Activated T-cell treated with anti-CD3 and anti-CD28 coated beads, Interleukin-2, amount 50 U/mL, for 24 hours (primary cell): Measurements from ENCODE around the gene EVX2.

Experiments
- DNase-seq: peaks from one replicate; pipeline ENCODE4 v3.0.0-alpha.2; 2020
- H3K27ac Mint-ChIP-seq: 2 replicates; pipeline ENCODE4 v1.8.0; 2020; ENCODE audit warnings: mild to moderate bottlenecking, mixed read lengths
- H3K27me3 Mint-ChIP-seq: 2 replicates; pipeline ENCODE4 v1.8.0; 2020; ENCODE audit warnings: mixed read lengths
- H3K36me3 Mint-ChIP-seq: 2 replicates; pipeline ENCODE4 v1.8.0; 2020; ENCODE audit warnings: low read depth, mixed read lengths
- H3K4me1 Mint-ChIP-seq: 2 replicates; pipeline ENCODE4 v1.8.0; 2020; ENCODE audit warnings: low read depth, mixed read lengths
- H3K4me3 Mint-ChIP-seq: 2 replicates; pipeline ENCODE4 v1.8.0; 2020; ENCODE audit warnings: mild to moderate bottlenecking, moderate library complexity, mixed read lengths
- H3K9me3 Mint-ChIP-seq: 2 replicates; pipeline ENCODE4 v1.8.0; 2020; ENCODE audit warnings: mixed read lengths

EVX2 gene

DNA sequence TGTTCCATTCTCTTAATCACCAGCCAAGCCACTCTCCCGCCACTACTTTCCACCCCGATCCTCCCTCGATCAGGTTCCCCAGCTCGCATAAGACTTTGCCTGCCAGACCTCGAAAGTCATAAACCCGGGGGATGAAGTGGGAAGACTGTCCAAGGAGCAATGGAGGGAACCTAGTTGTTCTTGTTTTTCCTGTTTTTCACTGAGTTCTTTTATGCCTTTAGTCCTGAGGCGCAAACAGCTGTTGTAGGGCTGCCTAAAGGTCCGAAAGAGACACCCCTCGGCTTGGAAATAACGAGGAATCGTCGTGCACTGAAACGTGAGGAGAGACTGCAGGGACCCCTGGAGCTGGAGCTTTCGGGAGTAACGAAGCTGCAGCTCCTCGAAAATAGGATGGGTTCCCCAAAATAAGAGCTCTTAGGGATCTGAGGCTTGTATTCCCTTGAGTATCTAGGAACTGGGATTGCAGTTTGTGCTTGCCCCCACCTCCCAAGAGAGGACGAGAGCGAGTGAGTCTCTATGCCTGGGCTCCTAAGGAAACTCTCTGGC, 14.1 kb upstream of the EVX2 start:
- Mint-ChIP-seq H3K4me1 (peaks cover 30% of the 10 kb centered on the region), H3K27ac (no peak overlapping the region), H3K27me3 (peaks cover 97% of the 10 kb centered on the region), H3K36me3 (no peaks in the 10 kb centered on the region), H3K9me3 (peaks cover 4% of the 10 kb centered on the region), H3K4me3 (peak overlapping the region; percentile 62)
- no peak for DNase-seq

DNA sequence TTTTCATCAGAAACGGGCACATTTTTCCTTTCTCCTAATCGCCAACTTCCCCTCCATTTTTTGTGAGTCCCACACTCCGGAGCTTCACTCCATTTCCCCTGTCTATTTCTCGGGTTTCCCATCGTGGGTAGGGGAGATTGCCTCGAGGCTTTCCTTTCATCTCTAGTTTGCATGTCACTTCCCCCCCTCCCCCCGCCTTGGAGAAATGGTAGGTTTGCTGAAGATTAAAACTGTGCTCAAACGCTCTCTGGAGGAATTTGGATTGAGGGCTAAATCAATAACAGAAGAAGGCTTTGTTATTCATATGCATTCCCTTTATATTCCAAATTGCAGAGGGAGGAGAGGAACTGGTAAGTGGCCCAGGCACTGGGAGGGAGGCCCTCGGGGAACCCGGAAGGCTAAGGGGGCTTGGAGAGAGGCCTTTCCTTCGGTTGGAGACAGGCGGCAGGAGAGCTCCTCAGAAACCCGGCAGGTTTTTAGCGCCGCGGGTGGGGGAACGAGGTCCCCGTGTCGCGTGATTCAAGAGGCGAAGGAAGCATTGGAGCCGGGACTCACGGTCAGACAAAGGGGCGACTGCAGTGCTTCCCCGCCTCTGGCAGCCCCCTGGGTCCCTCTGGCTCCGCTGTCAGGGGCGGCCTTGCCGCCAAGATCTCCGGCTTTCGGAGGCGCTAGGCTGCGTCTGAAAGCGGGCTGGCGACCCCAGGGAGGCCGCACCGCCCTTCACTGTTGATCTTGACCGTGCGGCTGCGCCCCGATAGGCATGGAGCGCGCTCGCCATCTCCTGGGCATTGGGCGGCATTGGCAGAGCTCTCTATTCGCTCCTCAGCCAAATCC, 13.4 kb upstream of the EVX2 start:
- peaks cover 91% of the 10 kb centered on the region for H3K27me3 Mint-ChIP-seq
- H3K4me3 Mint-ChIP-seq, result peak overlapping the region; percentile 62
- peaks cover 30% of the 10 kb centered on the region for H3K4me1 Mint-ChIP-seq
- peaks cover 4% of the 10 kb centered on the region for H3K9me3 Mint-ChIP-seq
- DNase-seq, result peak; percentile 76
- no peaks in the 10 kb centered on the region for H3K36me3 Mint-ChIP-seq
- H3K27ac Mint-ChIP-seq, result no peak overlapping the region

DNA sequence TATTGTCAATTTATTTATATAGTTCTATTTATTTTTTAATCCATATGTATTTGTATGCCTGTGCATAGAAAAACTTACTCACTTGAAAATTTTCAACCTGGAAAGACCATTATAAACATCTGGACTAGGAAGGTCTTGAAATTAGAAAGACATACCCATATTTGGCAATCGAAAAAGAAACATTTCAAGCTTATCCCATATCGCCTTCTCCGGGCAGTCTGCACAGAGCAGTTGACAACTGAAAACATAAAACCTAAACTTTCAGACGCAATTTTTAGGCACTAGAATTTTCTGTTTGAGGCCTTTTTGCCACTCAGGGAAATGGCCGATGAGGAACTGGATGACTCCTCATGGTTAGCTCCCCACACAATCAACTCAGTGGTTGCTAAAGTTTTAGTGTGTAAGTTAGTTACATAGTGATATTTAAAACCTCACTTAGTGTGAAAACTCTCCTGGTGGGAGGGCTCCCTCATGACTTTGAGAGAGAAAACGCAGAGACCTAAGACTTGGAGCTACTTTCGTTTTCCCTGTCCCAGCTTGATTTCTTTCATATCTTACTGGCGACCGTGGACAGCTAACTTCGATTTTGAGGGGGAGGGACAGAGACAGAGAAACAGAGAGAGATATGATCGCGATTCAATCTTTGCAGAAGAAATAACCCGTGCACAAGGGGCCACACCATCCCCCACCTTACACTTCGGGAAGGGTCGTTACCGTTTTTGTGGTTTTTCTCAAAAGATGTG, 12.7 kb upstream of the EVX2 start:
- Mint-ChIP-seq H3K4me1 (peaks cover 36% of the 10 kb centered on the region), H3K36me3 (no peaks in the 10 kb centered on the region), H3K4me3 (peak overlapping the region; percentile 62), H3K27ac (no peak overlapping the region), H3K27me3 (peaks cover 91% of the 10 kb centered on the region), H3K9me3 (peaks cover 4% of the 10 kb centered on the region)
- DNase-seq, result no peak

DNA sequence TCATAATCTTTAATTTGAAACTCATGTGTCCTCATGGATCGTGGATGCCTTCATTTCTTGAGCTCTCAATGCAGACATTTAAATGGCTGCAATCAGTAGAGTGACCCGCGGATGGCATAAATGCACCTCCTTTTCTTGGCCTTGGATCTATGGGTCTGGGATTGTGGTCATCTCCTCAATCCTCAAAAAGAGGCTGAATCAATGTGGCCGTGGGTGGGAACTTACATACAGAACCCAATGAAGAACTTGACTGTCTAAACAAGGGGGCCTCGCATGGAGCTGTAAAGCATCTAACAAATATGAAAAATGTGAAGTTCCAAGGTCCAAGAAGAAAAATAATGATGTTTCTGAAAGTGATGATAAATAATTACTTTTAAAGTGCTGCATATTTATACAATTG, 11.7 kb upstream of the EVX2 start:
- Mint-ChIP-seq H3K36me3 (no peaks in the 10 kb centered on the region), H3K9me3 (peaks cover 8% of the 10 kb centered on the region), H3K27me3 (peaks cover 91% of the 10 kb centered on the region), H3K4me1 (peaks cover 36% of the 10 kb centered on the region), H3K27ac (no peak overlapping the region), H3K4me3 (no peak overlapping the region)
- no peak for DNase-seq

DNA sequence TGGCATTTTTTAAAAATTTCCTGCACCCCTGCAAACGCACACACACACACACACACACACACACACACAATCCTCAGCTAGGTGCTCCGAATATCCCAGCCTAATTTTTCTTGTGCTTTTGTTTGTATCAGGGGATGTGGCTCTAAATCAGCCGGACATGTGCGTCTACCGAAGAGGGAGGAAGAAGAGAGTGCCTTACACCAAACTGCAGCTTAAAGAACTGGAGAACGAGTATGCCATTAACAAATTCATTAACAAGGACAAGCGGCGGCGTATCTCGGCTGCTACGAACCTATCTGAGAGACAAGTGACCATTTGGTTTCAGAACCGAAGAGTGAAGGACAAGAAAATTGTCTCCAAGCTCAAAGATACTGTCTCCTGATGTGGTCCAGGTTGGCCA, 10.6 kb upstream of the EVX2 start:
- Mint-ChIP-seq H3K27me3 (peaks cover 93% of the 10 kb centered on the region), H3K4me3 (no peak overlapping the region), H3K9me3 (peaks cover 8% of the 10 kb centered on the region), H3K27ac (no peak overlapping the region), H3K4me1 (peaks cover 36% of the 10 kb centered on the region), H3K36me3 (no peaks in the 10 kb centered on the region)
- peak; percentile 27 for DNase-seq

DNA sequence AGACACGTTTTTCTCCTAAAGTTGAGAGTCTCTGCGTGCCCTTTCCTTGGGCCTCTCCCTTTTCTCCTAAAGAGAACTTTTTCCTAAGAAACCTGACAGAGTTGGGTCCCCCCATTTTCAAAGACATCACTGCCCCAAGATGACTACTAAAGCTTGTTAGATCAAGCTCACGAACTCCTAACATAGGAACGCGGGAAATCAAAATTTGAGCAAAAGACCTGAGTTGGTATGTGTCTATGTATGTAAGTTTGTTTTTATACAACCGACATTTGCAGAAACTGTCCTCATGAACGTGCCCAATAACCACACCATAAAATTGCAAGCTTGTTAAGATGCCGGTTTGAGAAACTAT, 10.1 kb upstream of the EVX2 start:
- no peak for DNase-seq
- H3K36me3 Mint-ChIP-seq, result no peaks in the 10 kb centered on the region
- H3K9me3 Mint-ChIP-seq, result peaks cover 8% of the 10 kb centered on the region
- H3K27ac Mint-ChIP-seq, result peak overlapping the region; percentile 60
- H3K4me3 Mint-ChIP-seq, result no peak overlapping the region
- H3K4me1 Mint-ChIP-seq, result peaks cover 36% of the 10 kb centered on the region
- H3K27me3 Mint-ChIP-seq, result peaks cover 93% of the 10 kb centered on the region

DNA sequence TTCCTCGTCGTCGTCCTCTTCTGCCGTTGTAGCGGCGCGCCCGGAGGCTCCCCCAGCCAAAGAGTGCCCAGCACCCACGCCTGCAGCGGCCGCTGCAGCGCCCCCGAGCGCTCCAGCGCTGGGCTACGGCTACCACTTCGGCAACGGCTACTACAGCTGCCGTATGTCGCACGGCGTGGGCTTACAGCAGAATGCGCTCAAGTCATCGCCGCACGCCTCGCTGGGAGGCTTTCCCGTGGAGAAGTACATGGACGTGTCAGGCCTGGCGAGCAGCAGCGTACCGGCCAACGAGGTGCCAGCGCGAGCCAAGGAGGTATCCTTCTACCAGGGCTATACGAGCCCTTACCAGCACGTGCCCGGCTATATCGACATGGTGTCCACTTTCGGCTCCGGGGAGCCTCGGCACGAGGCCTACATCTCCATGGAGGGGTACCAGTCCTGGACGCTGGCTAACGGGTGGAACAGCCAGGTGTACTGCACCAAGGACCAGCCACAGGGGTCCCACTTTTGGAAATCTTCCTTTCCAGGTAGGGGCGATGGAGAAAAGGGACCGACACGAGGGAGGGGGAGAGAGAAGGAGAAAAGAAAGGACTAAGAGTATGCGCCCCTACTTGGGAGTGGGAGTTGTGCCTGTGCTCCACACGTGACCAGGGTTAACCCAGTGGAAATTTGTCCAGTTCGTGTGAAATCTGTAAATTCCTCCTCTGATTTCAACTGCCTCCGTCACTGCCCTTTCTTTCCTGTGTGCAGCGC, 9.6 kb upstream of the EVX2 start:
- peaks cover 8% of the 10 kb centered on the region for H3K9me3 Mint-ChIP-seq

DNA sequence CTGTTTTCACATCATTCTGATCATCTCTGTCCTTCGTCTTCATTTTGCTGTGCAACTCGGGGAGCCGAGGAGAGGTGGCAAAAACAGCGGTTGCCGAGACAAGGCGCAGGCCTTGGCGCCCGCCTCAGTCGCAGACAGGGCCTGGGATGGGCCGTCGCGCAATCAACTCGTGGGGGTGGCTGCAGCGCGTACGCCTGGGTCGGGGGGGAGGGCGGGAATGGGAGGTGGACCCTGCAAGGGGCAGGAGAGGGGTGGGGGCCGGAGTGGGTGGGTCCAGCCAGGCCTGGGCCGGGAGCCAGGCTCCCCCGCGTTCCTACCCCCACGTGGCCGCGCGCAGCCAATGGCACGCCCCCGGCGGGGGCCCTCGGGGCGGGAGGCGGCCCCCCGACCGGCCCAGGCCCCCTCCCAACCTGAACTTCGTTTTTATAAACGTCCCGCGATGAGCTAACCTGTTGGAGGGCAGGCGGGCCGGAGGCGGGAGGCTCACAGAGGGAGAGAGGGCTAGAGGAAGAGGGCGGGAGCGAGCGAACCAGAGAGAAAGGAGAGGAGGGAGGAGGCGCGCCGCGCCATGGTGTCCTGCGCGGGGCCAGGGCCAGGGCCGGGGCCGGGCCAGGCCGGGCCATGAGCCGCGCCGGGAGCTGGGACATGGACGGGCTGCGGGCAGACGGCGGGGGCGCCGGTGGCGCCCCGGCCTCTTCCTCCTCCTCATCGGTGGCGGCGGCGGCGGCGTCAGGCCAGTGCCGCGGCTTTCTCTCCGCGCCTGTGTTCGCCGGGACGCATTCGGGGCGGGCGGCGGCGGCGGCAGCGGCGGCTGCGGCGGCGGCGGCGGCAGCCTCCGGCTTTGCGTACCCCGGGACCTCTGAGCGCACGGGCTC, 8.7 kb upstream of the EVX2 start, which contains the start of gene HOXD13:
Gene HOXD13 (plus strand): TSS at position 452 of the 875 bp plus-strand sequence. CDS start 170 bp downstream, at position 622.
- peaks cover 34% of the 10 kb centered on the region for H3K4me1 Mint-ChIP-seq
- H3K27me3 Mint-ChIP-seq, result peaks cover 93% of the 10 kb centered on the region
- no peaks in the 10 kb centered on the region for H3K36me3 Mint-ChIP-seq
- peak within 1 kb of the TSS; percentile 67 for H3K27ac Mint-ChIP-seq
- H3K4me3 Mint-ChIP-seq, result peak within 1 kb of the TSS; percentile 26
- peaks cover 8% of the 10 kb centered on the region for H3K9me3 Mint-ChIP-seq
- DNase-seq, result peak; percentile 35

More for the DNA sequence above, 9.6 kb upstream of the EVX2 start:
- peak; percentile 35 for DNase-seq
- H3K36me3 Mint-ChIP-seq, result no peaks in the 10 kb centered on the region
- peaks cover 38% of the 10 kb centered on the region for H3K4me1 Mint-ChIP-seq
- peak overlapping the region; percentile 18 for H3K4me3 Mint-ChIP-seq
- H3K27ac Mint-ChIP-seq, result peak overlapping the region; percentile 60
- H3K27me3 Mint-ChIP-seq, result peaks cover 93% of the 10 kb centered on the region

DNA sequence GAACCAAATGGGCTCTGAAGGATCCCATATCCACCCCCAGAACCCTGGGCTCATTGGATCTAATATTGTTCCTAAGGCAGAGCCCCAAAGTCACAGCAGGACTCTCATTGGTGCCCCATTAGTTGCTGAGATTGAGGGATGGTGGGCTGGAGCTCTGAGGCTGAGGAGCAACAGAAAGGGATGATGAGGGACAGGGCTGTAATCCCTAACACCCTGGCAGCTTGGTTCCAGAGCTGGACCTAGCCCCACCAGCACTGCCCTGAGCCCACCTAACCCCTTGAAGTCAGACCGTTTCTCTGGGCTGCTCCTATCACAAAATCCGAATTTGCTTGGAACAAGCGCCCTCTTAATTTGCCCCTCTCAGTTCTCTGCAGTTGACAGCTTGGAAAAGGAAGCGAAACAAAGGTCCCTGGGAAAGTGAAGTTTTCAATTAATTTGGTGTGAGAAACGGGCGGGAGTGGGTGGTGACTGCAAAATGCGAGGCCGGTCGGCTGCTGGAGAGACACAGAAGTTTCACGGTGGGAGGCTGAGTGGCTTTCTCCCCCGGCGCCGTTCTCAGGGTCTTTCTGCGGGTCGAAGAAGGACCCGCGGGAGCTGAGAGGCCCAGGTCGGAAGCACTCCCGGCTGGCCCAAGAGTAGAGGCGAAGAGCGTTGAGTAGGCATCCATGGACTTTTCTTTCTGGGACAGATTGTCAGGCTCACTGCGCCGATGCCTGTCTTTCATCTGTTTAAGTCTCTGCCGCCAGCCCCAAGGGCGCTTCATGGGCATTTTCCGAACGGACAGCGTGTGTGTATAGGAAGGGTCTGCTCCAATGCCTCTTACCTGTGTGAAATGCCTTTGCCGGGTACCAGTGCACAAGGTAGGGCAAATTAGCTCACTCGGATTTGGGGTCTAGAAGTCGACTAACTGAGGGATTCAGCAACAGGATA, 7.8 kb upstream of the EVX2 start:
- Mint-ChIP-seq H3K27ac (peak overlapping the region; percentile 67), H3K9me3 (peaks cover 8% of the 10 kb centered on the region), H3K36me3 (no peaks in the 10 kb centered on the region), H3K4me3 (peak overlapping the region; percentile 26), H3K27me3 (peaks cover 93% of the 10 kb centered on the region), H3K4me1 (peaks cover 25% of the 10 kb centered on the region)
- peak; percentile 32 for DNase-seq

DNA sequence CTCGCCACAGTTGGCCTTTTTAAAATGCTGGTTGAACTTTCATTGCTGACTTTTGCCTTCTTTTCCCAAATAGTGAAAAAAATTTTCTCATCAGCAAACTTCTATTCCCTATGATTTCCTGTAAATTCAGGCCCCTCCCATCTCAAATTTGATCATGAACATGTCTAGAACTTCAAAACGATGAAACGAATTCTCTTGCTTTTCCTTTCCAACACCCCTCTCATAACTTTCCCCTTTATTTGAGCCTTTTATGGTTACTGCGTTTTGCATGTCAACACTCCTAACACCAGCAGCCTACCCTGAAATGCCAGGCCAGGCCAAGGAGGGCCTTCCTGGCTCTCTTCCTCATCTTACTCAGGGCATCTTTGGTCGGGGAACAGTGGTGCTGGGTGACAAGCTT, 7.1 kb upstream of the EVX2 start:
- peaks cover 8% of the 10 kb centered on the region for H3K9me3 Mint-ChIP-seq

DNA sequence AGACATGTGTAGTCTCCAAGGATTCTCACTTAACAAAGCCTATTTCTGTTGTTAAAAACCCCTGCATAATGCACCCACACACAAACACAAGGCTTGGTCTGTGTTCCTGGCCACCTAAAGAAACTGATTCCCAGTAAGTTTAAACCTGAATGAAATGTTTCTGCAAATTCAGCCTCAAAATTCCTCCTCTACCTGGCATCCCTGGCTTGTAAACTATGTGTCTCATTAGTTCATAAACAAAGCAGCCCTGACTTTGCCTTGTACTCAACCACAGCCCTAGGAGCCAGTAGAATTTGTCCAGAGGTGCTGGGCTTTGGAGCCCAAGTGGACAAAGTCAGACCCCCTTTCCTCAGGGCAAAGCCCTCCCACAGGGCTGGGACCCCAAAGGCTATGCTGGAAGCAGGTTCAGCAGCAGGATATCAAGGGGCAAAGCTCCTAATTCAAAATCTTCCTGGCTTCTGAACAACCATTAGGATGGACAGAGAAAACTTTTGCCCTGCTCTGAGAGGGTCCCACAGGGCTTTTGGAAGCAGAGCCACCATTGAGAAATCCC, 6.2 kb upstream of the EVX2 start:
- peaks cover 93% of the 10 kb centered on the region for H3K27me3 Mint-ChIP-seq
- no peak overlapping the region for H3K27ac Mint-ChIP-seq
- peaks cover 8% of the 10 kb centered on the region for H3K9me3 Mint-ChIP-seq
- H3K36me3 Mint-ChIP-seq, result no peaks in the 10 kb centered on the region
- H3K4me1 Mint-ChIP-seq, result peaks cover 21% of the 10 kb centered on the region
- DNase-seq, result no peak
- no peak overlapping the region for H3K4me3 Mint-ChIP-seq

More for the DNA sequence above, 7.1 kb upstream of the EVX2 start:
- Mint-ChIP-seq H3K4me1 (peaks cover 21% of the 10 kb centered on the region), H3K27ac (no peak overlapping the region), H3K27me3 (peaks cover 93% of the 10 kb centered on the region), H3K4me3 (no peak overlapping the region), H3K36me3 (no peaks in the 10 kb centered on the region)
- DNase-seq, result no peak

DNA sequence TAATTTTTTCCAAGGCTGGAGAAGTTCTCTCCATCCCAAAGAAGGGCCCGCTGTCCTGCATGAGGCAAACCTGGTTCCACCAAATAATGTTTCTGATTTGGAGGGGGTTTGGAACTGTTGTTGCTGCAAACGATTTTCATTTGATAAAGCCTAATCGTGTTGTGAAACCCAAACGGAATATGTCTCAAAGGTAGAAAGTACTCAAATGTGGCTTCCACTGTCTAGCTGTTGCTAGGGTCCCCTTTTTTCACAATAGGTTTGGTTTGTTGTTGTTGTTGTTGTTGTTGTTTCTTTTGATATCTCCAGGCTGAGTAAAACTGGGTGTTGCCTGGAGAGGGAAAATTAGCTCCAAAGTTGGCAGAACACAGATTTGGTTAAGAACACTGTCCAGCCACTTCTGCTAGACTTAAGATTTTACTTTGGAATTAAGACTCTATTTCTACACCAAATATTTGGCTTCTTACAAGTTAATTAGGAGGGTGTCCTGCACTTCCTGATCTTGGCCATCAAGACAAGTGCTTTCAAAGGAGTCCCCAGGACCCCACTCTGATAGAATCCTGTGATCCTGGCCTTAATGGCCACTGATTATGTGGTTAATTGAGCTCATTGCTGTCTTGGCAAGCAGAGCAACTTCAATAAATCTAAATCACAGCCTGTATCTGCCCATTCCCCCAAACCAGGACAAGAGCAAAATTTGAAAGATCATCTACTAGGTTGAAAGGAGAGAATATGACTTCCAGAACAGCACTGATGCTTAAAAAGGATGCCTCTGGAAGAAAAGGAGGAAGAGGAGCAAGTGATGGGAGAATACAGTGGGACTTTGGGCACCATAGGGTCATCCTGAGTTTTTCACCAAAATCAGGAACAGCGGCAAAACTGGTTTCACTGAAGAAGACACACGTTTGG, 5.4 kb upstream of the EVX2 start:
- no peak for DNase-seq
- H3K36me3 Mint-ChIP-seq, result no peaks in the 10 kb centered on the region
- H3K27me3 Mint-ChIP-seq, result peaks cover 93% of the 10 kb centered on the region
- H3K27ac Mint-ChIP-seq, result no peak overlapping the region
- H3K4me3 Mint-ChIP-seq, result no peak overlapping the region
- peaks cover 8% of the 10 kb centered on the region for H3K9me3 Mint-ChIP-seq
- peaks cover 21% of the 10 kb centered on the region for H3K4me1 Mint-ChIP-seq
